MM.1S (cell line): Measurements from ENCODE around the gene PHLDA1.

Source experiments
- CTCF ChIP-seq: fragments of 300-600 bp; sonication (generic); IDR thresholded peaks from 2 replicates; pipeline ENCODE4 v1.5.1; 2016; ENCODE audit warnings: antibody characterized with exemption, low read length, mixed read lengths
- EZH2 ChIP-seq: fragments of 300-600 bp; sonication (generic); optimal IDR thresholded peaks from 2 replicates; pipeline ENCODE3; 2017; ENCODE audit warnings: low read depth, mild to moderate bottlenecking, antibody characterized with exemption, low read length, mixed read lengths

GRCh38 chr12:75991753-75992152 is 39.8 kb downstream of the PHLDA1 start:
- no peak for TF ChIP-seq CTCF
- TF ChIP-seq EZH2, result no peak
